Caco-2 (cell line): Measurements from ENCODE around the gene BICD1. TPM values are rescaled to one million over a fixed set of nuclear protein-coding genes. Genes with fewer than 3 reads are reported as not detected.

ENCODE experiments used
- BruUV-seq: library from RNA; stranded (reverse); fragments of 400-500 nt; replicated peaks from 2 replicates; lab custom pipeline; 2021; lab: Mats Ljungman, UMichigan
- CTCF ChIA-PET: fragments of 300-600 bp; sonication (Branson Sonifier 250); formaldehyde crosslinking; loops from one replicate; lab custom pipeline; 2022; ENCODE audit warnings: antibody characterized with exemption; lab: Charles Lee
- POLR2A ChIA-PET: fragments of 300-600 bp; sonication (Branson Sonifier 250); formaldehyde crosslinking; loops from one replicate; lab custom pipeline; 2022; ENCODE audit warnings: antibody characterized with exemption; lab: Charles Lee
- DNase-seq, 2 experiments: peaks; one replicate each; pipeline versions ENCODE4 v3.0.0 to v3.0.0-alpha.2; 2020 to 2022
- H3K27me3 ChIP-seq: replicated peaks from 2 replicates; pipeline ENCODE4 v1.6.0; 2011; ENCODE audit warnings: low read length; ENCODE audit not compliant: control insufficient read depth, insufficient read depth
- H3K36me3 ChIP-seq: 2 replicates; pipeline ENCODE4 v1.5.1; 2011; ENCODE audit warnings: low read length; ENCODE audit not compliant: control insufficient read depth, insufficient read depth
- H3K4me1 ChIP-seq: fragments of 250-450 bp; sonication (Bioruptor Pico); 2 replicates; pipeline ENCODE4 v1.5.1; 2020; ENCODE audit warnings: mild to moderate bottlenecking
- H3K4me3 ChIP-seq: 2 replicates; pipeline ENCODE4 v1.5.1; 2011; ENCODE audit warnings: low read depth, mild to moderate bottlenecking, control low read depth, low read length
- H3K9me3 ChIP-seq: fragments of 250-450 bp; sonication (Bioruptor Pico); 2 replicates; pipeline ENCODE4 v1.5.1; 2020; ENCODE audit warnings: mild to moderate bottlenecking, moderate library complexity
- H3K27ac Mint-ChIP-seq: one replicate; pipeline ENCODE4 v1.8.0; 2022; ENCODE audit warnings: mixed read lengths; ENCODE audit not compliant: unreplicated experiment
- H3K27me3 Mint-ChIP-seq: one replicate; pipeline ENCODE4 v1.8.0; 2022; ENCODE audit warnings: mixed read lengths; ENCODE audit not compliant: insufficient read depth, unreplicated experiment
- H3K36me3 Mint-ChIP-seq: one replicate; pipeline ENCODE4 v1.8.0; 2022; ENCODE audit warnings: mild to moderate bottlenecking, mixed read lengths; ENCODE audit not compliant: insufficient read depth, unreplicated experiment
- H3K4me1 Mint-ChIP-seq: one replicate; pipeline ENCODE4 v1.8.0; 2022; ENCODE audit warnings: low read depth, mixed read lengths; ENCODE audit not compliant: unreplicated experiment
- H3K4me3 Mint-ChIP-seq: one replicate; pipeline ENCODE4 v1.8.0; 2022; ENCODE audit warnings: mild to moderate bottlenecking, moderate library complexity, mixed read lengths; ENCODE audit not compliant: unreplicated experiment
- H3K9me3 Mint-ChIP-seq: one replicate; pipeline ENCODE4 v1.8.0; 2022; ENCODE audit warnings: mixed read lengths; ENCODE audit not compliant: unreplicated experiment
- CTCF ChIP-seq, 2 experiments: fragments of 200-600 bp in 1 of 2; IDR thresholded peaks; 1 replicate in 1 of 2; 2 replicates in 1 of 2; pipeline versions ENCODE4 v1.5.1 to v1.8.0; 2011 to 2022; ENCODE audit warnings: antibody characterized with exemption in 1 of 2, control low read depth in 1 of 2, inconsistent platforms in 1 of 2, low read depth in 1 of 2, low read length in 1 of 2, mild to moderate bottlenecking in 1 of 2, moderate library complexity in 1 of 2; ENCODE audit not compliant: insufficient read depth in 1 of 2, severe bottlenecking in 1 of 2, unreplicated experiment in 1 of 2
- intact Hi-C: fragments of 100-400 bp; cut with micrococcal nuclease; formaldehyde crosslinking; loops from one replicate; pipeline ENCODE4 v1.10.0; 2022; ENCODE audit not compliant: unreplicated experiment
- total RNA-seq: library from RNA; stranded (reverse); gene quantifications from 2 replicates; pipeline ENCODE4 v1.2.3, GENCODE V29; 2022

BICD1 gene
- total RNA-seq, 1 experiment from 2014 or later = 36.2 TPM

- Mint-ChIP-seq H3K4me1 (no peaks in the 10 kb centered on the region), H3K27me3 (no peaks in the 10 kb centered on the region), H3K27ac (no peak overlapping the region), H3K9me3 (no peaks in the 10 kb centered on the region), H3K4me3 (no peak overlapping the region), H3K36me3 (no peaks in the 10 kb centered on the region)
- no peak for TF ChIP-seq CTCF (IDR thresholded peaks at IDR 0.05; ENCODE audit: insufficient read depth in 1 of 2, low read depth in 1 of 2, low read length in 1 of 2, severe bottlenecking in 1 of 2, unreplicated experiment in 1 of 2)
- no TSS peak for BruUV-seq
- no peaks in the 10 kb centered on the region for H3K27me3 ChIP-seq
- ChIA-PET POLR2A (no interaction called here), CTCF (no interaction called here)
- no peak for DNase-seq
- no peaks in the 10 kb centered on the region; the same call in 1 of the 2 replicates for H3K36me3 ChIP-seq
- H3K4me1 ChIP-seq = no peaks in the 10 kb centered on the region
- intact Hi-C loops = no loop called here
- no peaks in the 10 kb centered on the region; the same call in 1 of the 2 replicates for H3K9me3 ChIP-seq
- no peak overlapping the region for H3K4me3 ChIP-seq
Measured at GRCh38 chr12:32163596-32163995, 56.9 kb downstream of the BICD1 start.

- Mint-ChIP-seq H3K4me3 (no peak overlapping the region), H3K36me3 (no peaks in the 10 kb centered on the region), H3K27ac (no peak overlapping the region), H3K4me1 (no peaks in the 10 kb centered on the region), H3K27me3 (no peaks in the 10 kb centered on the region), H3K9me3 (no peaks in the 10 kb centered on the region)
- intact Hi-C loops = no loop called here
- no peaks in the 10 kb centered on the region for H3K27me3 ChIP-seq
- H3K4me1 ChIP-seq = no peaks in the 10 kb centered on the region
- ChIA-PET POLR2A (no interaction called here), CTCF (interaction anchor here (0.6 kb wide), 1 partner anchor 582 kb away, joined by 4 read pairs; no protein-coding TSS in a partner anchor)
- no peak for DNase-seq
- no peaks in the 10 kb centered on the region; the same call in 1 of the 2 replicates for H3K9me3 ChIP-seq
- TF ChIP-seq CTCF (IDR thresholded peaks at IDR 0.05; ENCODE audit: insufficient read depth in 1 of 2, low read depth in 1 of 2, low read length in 1 of 2, severe bottlenecking in 1 of 2, unreplicated experiment in 1 of 2) = no peak
- no peak overlapping the region for H3K4me3 ChIP-seq
- no TSS peak for BruUV-seq
- H3K36me3 ChIP-seq = no peaks in the 10 kb centered on the region; the same call in 1 of the 2 replicates
Measured at GRCh38 chr12:32166510-32166909, 59.9 kb downstream of the BICD1 start.

- ChIA-PET CTCF (no interaction called here), POLR2A (no interaction called here)
- Histone ChIP-seq H3K4me1 (no peaks in the 10 kb centered on the region), H3K4me3 (no peak overlapping the region), H3K27me3 (no peaks in the 10 kb centered on the region), H3K36me3 (no peaks in the 10 kb centered on the region), H3K9me3 (no peaks in the 10 kb centered on the region; the same call in 1 of the 2 replicates)
- Mint-ChIP-seq H3K27ac (no peak overlapping the region), H3K9me3 (no peaks in the 10 kb centered on the region), H3K4me3 (no peak overlapping the region), H3K27me3 (no peaks in the 10 kb centered on the region), H3K36me3 (no peaks in the 10 kb centered on the region), H3K4me1 (no peaks in the 10 kb centered on the region)
- DNase-seq = no peak
- TF ChIP-seq CTCF (IDR thresholded peaks at IDR 0.05; ENCODE audit: insufficient read depth in 1 of 2, low read depth in 1 of 2, low read length in 1 of 2, severe bottlenecking in 1 of 2, unreplicated experiment in 1 of 2) = no peak
- intact Hi-C loops = no loop called here
- BruUV-seq = no TSS peak
Measured at GRCh38 chr12:32170437-32170998, 63.9 kb downstream of the BICD1 start.
